AG09309 (cell line): ENCODE measurements around the gene DCHS1.
A peak's percentile ranks its signal among the peaks of the same experiment; 100 is the strongest.

Source experiments
- DNase-seq: peaks from one replicate; pipeline ENCODE4 v3.0.0-alpha.2; 2010; ENCODE audit warnings: low read depth
- H3K4me3 ChIP-seq: 2 replicates; pipeline ENCODE4 v1.5.1; 2011; ENCODE audit warnings: mild to moderate bottlenecking, low read depth, low read length, moderate library complexity; ENCODE audit not compliant: control insufficient read depth
- CTCF ChIP-seq: IDR thresholded peaks from 2 replicates; pipeline ENCODE4 v1.5.1; 2011; ENCODE audit warnings: mild to moderate bottlenecking, low read depth, low read length, inconsistent platforms; ENCODE audit not compliant: insufficient read depth, control insufficient read depth; ENCODE audit errors: missing control alignments

The DCHS1 gene

GRCh38 chr11:6622261-6623171 lies 33.1 kb downstream of the DCHS1 start:
- TF ChIP-seq CTCF: no peak
- no peak for DNase-seq
- H3K4me3 ChIP-seq: no peak overlapping the region

- H3K4me3 ChIP-seq: no peak overlapping the region
- no peak for TF ChIP-seq CTCF
- DNase-seq: no peak
Measured at GRCh38 chr11:6621711-6622211, 33.8 kb downstream of the DCHS1 start.

- no peak for TF ChIP-seq CTCF
- H3K4me3 ChIP-seq: no peak overlapping the region
- no peak for DNase-seq
Measured at GRCh38 chr11:6620636-6621035, 35.0 kb downstream of the DCHS1 start.

- DNase-seq: peak; percentile 79
- no peak for TF ChIP-seq CTCF
- peak within 1 kb of the TSS; percentile 65 for H3K4me3 ChIP-seq
Measured at GRCh38 chr11:6619004-6619745, 36.4 kb downstream of the DCHS1 start, which contains the start of gene TPP1. TSS of gene TPP1 (minus strand) at chr11:6619422. CDS start at chr11:6619400, 22 bp downstream.

GRCh38 chr11:6618117-6619003 lies 37.2 kb downstream of the DCHS1 start:
- peak; percentile 44 for DNase-seq

More at GRCh38 chr11:6618117-6619003, 37.2 kb downstream of the DCHS1 start:
- peak overlapping the region; percentile 65 for H3K4me3 ChIP-seq
- TF ChIP-seq CTCF: no peak
